HTERT RPE-1 (cell line): ENCODE data around the gene RGS3.
"Not testable (repeated sequence)": the region's sequence is repeated elsewhere in the genome, so short reads cannot be mapped to it uniquely, and the experiment has no call there.

Experiments
- in situ Hi-C: fragments of 300-500 bp; cut with MboI; formaldehyde crosslinking; loops from 4 replicates; pipeline ENCODE4 v1.14.3; 2020; ENCODE audit warnings: low sequenced_read_pairs

RGS3 gene

DNA sequence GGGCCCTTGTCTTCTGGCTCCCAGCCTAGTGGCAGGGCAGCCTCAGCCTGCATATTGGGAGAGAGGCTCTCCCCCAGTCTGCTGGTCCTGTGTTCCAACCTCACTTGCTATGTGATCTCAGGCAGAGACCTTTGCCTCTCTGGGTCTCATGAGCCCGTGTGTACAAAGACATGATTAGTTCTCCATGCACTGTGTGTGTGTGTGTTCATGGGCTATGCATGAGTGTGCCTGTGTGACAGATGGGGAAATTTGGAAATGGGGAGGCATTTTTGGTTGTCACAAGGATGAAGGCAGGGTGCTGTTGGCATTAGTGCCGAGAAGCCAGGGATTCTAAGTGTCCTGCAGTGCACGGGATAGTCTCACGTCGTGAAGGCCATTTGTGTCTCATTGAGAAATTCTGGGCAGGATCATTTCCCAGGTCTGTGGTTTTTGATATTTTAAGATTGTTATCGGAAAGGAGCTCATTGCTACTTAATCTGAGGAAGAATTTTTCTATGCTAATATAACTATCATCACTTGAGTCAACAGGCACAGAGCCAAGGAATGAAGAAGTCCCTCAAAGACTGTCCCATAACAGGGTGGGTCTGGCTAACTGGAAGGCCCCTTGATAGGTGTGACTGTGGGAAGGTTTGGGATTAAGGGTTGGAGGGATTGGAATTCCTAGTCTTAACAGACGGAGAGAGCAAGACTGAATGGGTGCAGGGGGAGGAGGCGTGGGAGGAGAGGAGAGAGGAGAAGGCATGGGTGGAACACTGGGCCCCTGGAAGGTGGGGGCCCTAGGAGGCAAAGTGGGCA lies 168.5 kb downstream of the RGS3 start:
- in situ Hi-C loops: no loop called here

DNA sequence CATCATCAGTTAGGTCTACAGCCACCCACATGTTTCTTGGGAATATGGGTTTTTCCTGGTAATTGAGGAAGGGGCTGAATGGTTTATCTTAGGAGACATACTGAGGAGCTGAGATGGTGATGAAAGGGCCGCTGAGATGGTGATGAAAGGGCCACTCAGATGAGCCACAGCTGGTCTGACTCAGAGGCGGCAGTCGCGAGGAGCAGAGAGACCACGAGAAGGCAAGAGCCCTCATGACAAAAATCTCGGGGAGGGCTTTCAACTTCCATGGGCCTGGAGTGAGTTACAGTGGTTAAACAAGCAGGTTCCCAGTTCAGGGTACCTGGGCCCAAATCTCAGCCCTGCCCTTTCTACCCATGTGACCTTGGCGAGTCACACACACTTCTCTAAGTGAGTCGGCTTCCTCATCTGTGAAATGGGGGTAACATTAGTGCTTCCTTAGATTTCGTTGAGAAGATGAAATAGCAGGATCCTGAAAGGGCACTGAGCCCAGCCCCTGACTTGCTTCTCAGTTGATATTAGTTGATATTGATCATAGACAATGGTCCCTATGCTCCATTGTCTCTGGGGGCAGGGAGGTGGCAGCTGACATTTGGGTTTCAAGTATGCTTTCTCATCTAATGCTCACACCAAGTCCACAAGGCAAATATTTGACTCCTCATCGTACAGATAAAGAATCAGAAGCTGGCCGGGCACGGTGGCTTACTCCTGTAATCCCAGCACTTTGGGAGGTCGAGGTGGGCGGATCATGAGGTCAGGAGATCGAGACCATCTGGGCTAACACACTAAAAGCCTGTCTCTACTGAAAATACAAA lies 169.5 kb downstream of the RGS3 start:
- in situ Hi-C loops: no loop called here

DNA sequence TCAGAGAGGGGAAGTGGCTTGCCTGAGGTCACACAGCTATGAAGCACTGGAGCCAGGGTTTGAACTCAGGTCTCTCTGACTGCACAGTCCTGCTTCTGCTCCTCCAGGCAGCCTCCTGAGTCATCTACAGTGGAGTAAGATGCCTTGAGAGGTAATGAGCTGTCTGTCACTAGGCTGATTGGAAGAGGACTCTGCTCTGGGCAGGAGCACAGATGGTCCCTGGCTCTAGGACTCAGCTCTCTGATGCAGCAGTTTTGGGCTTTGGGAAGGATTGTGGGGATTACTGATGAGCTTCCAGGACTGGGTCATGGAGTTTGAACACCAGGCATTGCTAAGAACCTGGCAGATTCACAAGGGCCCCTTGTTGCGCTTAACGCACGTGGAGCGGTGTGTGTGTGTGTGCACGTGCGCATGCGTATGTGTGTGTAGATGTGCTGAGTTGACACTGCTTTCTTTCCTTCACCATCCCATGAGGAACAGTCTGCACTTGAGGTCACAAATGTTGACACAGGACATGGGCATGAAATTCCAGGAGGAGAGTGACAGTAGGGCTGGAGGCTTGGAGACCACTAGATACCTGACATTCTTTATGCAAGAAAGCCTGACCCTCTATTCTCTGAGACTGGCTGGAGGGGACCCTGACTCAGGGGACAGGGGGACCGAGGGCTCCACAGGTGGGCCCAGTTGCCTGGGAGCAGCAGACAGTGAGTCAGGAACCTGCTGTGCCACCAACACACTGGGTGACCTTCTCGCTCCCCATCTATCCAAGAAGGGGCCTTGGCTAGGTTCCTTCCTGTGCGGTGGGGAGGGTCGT lies 170.5 kb downstream of the RGS3 start:
- in situ Hi-C loops: no loop called here

DNA sequence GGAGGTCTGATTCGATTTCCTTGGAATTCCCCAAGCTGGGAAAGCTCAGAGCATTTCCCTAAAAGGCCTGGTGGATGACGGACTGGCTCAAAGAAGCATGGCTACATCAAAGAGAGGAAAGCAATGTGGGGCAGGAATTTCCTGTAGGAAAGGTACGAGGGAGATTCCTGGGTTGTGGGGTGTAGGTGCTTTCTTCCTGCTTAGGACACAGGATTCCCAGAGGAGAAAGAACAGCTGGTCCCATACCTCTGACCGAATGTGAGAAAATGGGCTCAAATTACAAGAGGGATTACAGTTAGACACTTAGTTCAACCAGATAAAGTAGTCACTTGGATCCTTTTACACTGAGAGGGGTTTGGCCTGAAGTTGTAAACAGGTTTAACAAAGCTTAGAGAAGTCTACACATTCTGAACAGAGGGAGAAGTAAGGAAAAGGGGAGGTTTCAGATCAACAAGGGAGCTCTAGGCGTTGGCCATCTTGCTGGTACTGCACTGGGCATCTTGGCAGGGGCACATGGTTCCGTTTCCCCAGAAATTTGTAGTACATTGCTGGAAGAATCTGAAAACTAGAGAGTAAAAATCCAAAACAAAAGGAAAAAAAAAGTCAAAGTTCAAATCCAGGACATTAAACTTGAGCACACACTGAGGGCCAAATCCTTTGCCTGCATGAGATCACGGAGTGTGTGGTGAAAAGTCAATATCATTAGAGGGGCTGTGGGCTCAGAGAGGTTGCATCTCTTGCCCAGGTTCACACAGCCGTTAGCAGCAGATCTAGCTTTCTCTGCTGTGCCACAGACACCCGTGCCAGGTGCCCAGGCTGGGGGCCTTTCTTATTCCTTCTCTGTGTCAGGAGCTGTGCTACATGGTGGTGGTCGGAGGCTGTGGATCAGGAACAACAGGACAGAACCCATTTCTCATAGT lies 171.3 kb downstream of the RGS3 start:
- in situ Hi-C loops: no loop called here

DNA sequence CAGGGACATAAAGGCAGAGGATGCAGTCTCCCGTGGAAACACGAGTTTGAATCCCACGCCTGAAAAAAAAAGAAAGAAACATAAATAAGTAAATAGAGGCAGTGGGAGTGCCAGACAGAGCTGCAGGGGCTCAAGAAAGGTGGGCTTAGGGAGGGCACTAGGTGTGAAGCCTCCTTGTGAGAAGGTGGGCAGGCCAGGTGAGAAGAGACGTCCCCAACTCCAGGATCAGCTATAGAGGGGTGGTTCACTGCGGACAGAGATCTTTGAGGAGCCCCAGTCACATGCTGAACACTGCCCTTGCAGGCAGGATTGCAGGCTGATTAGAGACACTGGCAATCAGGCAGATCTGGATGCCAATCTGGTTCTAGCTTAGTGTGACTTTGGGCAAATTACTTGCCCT lies 172.1 kb downstream of the RGS3 start:
- in situ Hi-C loops: no loop called here

DNA sequence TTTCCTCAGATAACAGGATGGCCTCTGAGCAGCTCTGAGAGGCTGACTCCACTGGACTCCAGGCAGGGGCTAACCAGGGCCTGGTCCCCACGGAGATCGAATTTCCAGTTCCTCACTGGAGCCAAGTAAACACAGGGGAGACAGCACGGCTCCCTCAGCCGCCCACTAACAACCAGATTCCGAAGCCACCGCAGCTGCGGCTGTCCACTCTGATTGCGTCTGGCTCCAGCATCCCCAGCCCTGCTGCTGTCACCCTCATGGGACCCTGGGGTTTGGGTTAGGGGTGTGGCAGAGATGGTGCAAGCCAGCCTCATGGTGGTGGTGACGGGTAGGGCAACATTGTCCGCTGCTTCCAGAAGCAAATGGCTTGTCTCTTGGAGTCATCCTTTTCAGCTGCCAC lies 172.6 kb downstream of the RGS3 start:
- in situ Hi-C loops: no loop called here

DNA sequence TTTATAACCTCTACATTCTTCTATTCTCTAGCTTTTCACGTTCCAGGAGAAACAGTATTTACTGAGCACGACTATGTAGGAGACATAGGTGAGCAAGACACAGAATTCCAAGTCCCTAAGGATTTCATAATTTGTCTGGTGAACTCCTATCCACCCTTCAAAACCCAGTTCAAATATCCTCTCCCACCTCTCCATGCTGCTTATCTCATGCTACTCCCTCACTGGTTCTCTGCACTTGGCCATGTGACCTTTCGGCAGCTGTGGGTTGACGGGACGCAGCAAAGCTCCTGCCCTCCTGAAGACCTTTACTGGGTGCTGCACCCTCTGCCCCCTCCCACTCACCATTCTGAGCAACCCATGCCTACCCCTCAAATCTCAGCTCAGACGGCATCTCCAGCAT lies 173.2 kb downstream of the RGS3 start:
- in situ Hi-C loops: no loop called here

DNA sequence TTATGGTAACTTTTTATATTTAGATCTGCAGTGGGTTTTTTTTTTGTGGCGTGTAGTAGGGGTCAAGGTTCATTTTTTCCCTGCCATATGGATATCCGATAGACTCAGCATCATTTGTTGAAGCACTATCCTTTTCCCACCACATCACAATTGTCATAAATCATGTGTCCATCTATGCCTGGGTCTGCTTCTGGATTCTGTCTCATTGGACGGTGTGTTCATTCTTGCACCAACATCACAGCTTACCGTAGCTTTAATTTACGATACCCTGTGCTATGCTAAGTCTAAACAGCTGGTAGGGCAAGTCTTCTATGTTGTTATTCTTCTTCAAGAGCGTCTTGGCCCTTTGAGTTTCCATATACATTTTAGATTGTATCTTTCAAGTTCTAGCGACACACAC lies 175.0 kb downstream of the RGS3 start:
- in situ Hi-C loops: no loop called here

DNA sequence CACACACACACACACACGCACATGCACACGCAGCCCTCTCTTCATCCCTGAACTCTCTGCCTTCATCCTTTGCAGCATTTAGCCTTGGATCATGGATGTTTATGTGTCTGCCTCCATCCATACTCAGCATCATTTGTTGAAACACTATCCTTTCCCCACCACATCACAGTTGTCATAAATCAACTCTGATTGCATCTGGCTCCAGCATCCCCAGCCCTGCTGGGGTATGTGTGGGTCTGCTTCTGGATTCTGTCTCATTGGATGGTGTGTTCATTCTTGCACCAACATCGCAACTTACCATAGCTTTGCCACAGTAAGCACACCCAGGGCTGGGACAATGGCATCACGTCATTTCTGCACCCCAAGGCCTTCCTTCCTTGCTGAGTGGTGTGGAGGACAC lies 175.4 kb downstream of the RGS3 start:
- in situ Hi-C loops: no loop called here

DNA sequence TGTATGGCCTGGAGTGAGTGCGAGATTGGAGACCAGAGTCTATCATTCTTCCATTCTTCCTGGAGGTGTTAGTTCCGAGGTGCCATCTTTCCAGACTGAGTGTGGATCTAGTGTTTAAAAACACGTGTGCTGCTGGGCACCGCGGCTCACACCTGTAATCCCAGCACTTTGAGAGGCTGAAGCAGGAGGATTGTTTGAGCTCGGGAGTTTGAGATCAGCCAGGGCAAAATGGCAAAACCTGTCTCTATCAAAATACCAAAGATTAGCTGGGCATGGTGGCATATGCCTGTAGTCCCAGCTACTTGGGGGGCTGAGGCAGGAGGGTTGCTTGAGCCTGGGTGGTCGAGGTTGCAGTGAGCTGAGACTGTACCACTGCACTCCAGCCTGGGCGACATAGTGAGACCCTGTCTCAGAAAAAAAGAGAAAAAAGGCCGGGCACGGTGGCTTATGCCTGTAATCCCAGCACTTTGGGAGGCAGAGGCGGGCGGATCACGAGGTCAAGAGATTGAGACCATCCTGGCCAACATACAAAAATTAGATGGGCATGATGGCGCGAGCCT lies 176.0 kb downstream of the RGS3 start:
- in situ Hi-C loops: not testable (repeated sequence)

DNA sequence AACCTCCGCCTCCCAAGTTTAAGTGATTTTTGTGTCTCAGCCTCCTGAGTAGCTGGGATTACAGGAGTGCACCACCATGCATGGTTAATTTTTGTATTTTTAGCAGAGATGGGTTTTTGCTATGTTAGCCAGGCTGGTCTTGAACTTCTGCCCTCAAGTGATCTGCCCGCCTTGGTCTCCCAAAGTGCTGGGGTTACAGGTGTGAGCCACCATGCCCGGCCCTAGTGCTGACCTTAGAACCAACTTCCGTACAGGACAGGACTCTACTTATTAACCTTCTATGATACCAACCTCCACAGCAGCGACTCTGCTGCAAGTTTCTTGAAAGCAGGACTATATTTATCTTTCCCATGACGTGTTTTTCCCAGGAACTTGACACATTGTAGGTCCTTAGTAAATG lies 176.9 kb downstream of the RGS3 start:
- in situ Hi-C loops: no loop called here

DNA sequence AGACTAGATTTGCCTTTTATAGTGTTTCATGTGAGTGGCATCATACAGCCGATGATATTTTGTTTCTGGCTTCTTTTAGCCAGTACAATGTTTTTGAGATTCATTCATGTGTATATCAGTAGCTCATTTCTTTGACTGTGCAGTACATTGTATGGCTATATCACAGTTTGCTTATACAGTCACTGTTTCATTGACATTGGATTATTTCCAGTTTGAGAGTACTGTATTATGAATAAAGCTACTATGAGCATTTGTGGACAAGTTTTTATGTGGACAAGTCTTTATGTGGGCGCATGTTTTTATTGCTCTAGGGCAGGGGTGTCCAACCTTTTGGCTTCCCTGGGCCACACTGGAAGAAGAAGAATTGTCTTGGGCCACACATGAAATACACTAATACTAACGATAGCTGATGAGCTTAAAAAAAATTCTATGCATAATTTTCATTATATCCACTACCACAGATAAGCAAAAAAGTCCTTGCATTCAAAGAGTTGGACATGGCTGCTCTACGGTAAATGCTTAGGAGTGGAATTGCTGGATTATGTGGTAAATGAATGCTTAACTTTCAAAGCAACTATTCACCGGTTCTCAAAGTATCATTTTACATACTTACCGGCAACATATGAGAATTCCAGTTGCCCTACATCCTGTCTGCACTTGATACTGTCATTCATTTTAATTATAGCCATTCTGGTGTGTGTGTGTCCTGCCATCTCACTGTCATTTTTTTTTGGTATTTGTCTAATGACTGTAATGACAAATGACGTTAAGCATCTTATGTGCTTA lies 177.8 kb downstream of the RGS3 start:
- in situ Hi-C loops: no loop called here

DNA sequence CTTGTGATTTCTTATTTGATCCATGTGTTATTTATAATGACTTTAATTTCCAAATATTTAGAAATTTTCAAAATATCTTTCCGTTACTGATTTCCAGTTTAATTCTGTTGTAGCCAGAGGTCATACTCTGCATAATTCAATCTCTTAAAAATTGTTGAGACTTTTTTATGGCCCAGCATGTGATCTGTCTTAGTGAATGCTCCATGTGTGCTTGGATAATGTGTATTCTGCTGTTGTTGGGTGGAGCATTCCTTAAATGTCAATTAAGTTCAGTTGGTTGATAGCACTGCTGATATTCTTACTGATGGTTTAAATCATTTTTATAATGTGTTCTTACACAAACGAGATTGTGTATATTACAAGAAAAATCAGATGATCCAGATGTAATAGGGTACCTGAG lies 180.8 kb downstream of the RGS3 start:
- in situ Hi-C loops: no loop called here

DNA sequence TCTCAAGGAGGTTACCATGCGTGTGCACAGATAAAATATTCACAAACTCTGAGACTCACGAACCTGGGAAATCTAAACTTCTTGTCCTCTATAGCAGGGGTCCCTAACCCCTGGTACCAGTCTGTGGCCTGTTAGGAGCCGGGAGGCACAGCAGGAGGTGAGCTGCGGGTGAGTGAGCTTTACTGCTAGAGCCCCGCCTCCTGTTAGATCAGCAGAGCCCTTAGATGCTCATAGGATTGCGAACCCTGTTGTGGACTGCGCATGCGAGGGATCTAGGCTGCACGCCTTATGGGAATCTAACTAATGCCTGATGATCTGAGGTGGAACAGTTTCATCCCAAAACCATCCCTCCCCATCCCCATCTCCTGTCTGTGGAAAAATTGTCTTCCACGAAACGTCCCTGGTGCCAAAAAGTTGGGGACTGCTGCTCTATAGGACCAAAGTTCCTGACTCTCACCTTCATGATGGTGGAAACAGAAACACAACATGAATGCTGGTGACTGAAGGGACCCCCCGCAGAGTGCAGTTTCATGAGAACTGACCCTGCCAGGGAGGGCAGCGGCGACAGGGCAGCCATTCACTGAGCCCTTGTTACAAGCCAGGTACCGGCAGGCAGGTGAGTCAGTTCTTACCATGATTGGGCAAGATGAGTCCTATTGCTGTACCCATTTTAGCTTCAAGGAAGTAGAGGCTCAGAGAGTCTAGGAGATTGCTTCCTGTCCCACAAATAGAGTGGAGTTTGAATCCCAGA lies 181.9 kb downstream of the RGS3 start:
- in situ Hi-C loops: no loop called here

DNA sequence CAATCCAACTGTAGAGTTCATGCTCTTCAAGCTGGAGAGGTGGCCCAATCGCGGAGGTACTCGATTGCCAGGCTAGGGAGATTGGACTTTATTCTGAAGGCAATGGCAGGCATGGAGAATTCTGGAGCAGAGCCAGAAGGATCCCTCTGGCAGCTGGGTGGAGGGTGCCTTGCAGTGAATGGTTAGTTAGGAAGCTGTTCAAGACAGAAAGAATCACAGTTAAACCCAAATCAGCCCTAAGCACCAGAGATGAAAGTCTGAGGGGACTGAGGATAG lies 182.4 kb downstream of the RGS3 start:
- in situ Hi-C loops: no loop called here

DNA sequence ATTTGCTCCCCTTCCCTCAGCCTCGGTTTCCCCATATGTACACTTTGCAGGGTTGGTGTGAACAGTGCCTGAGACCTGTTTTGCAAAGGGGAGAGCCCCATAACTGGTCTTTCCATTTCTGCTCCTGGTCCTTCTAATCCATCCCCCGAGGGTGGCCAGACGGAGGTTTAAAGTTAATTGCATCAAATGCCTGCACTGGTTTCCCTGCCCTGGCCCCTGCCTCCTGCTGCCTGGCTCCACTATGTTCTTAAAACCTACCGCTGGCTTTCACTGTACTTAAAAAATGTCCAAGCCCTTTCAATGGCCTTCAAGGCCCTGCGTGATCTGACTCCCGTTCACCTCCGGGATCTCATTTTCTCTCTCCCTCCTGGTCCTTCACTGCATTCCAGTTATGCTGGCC lies 183.0 kb downstream of the RGS3 start:
- in situ Hi-C loops: no loop called here
